ENCODE data around the gene TSPO2. TPM values are rescaled to one million over a fixed set of nuclear protein-coding genes. Genes with fewer than 3 reads are reported as not detected.

TSPO2 gene
- total RNA-seq, 1 experiment from 2014 or later: not detected

DNA sequence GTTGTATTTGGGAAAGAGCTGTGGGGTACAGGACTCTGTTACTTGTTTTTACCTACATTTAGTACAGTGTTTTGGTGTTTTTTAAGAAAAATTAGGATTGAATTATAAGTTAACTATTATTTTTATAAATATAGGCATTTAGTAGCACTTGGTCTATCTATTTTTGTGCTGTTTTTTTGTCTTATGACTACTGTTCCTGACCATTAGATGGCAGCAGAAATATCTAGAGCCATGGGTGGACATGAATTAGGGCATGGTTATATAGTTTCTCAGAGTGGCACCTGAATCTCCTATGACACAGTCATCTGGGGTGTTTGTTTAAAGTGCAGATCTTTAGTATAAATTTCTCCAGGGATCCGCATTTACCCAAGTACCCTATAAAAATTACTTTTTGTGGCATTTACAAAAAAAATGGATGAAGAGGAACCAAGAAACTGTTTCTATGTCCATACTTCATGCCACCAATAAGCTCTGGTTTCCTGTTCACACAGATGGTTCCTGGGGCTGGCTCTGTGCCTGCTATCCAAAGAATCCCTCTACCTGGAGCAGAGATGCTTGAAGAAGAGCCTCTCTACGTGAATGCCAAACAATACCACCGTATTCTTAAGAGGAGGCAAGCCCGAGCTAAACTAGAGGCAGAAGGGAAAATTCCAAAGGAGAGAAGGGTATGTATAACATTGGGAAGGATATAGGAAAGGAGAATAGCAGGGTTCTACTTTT is 50.3 kb downstream of the TSPO2 start:
- ChIA-PET CTCF (interaction anchor here (0.5 to 5.1 kb wide), 27 partner anchors 8 to 587 kb away, joined by 3 to 57 read pairs (median 5); partner anchors contain the start of genes NFYA and OARD1), POLR2A (interaction anchor here (0.5 to 1.3 kb wide), 6 partner anchors 13 to 114 kb away, joined by 3 to 6 read pairs (median 3); no protein-coding TSS in a partner anchor)
- intact Hi-C loops (cut with micrococcal nuclease): loop anchor here (1.0 kb wide), 2 partner anchors 90 to 227 kb away; no protein-coding TSS in a partner anchor
- Mint-ChIP-seq H3K9me3 (ENCODE audit: unreplicated experiment) (no peaks in the 10 kb centered on the region), H3K27me3 (ENCODE audit: insufficient read depth, unreplicated experiment) (no peaks in the 10 kb centered on the region), H3K4me3 (ENCODE audit: unreplicated experiment) (no peak overlapping the region), H3K4me1 (ENCODE audit: insufficient read depth, unreplicated experiment) (no peaks in the 10 kb centered on the region), H3K36me3 (ENCODE audit: insufficient read depth, unreplicated experiment) (peaks cover 98% of the 10 kb centered on the region), H3K27ac (ENCODE audit: low read depth, unreplicated experiment) (no peak overlapping the region)
- peak; percentile 37 for DNase-seq (ENCODE audit: unreplicated experiment)
- BruUV-seq (replicated peaks): no TSS peak
- TF ChIP-seq, protein P1, sequence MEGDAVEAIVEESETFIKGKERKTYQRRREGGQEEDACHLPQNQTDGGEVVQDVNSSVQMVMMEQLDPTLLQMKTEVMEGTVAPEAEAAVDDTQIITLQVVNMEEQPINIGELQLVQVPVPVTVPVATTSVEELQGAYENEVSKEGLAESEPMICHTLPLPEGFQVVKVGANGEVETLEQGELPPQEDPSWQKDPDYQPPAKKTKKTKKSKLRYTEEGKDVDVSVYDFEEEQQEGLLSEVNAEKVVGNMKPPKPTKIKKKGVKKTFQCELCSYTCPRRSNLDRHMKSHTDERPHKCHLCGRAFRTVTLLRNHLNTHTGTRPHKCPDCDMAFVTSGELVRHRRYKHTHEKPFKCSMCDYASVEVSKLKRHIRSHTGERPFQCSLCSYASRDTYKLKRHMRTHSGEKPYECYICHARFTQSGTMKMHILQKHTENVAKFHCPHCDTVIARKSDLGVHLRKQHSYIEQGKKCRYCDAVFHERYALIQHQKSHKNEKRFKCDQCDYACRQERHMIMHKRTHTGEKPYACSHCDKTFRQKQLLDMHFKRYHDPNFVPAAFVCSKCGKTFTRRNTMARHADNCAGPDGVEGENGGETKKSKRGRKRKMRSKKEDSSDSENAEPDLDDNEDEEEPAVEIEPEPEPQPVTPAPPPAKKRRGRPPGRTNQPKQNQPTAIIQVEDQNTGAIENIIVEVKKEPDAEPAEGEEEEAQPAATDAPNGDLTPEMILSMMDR (IDR thresholded peaks at IDR 0.05; ENCODE audit: unreplicated experiment): peak; percentile 29

DNA sequence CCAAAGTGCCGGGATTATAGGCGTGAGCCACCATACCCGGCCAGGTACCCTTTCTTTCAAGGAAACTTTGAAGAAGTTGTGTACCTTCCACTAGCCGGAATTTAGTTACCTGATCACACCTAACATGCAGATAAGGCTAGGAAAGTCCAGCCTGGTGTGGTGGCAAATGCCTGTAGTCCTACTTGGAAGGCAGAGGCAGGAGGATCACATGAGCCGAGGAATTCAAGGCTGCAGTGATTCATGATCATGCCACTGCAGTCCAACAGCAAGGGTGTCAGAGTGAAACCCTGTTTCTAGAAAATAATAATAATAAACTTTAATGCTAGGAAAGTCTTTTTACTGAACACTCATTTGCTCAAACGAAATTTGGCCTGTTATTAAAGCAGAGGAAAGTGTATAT is 51.5 kb downstream of the TSPO2 start:
- Mint-ChIP-seq H3K36me3 (ENCODE audit: insufficient read depth, unreplicated experiment) (peaks cover 98% of the 10 kb centered on the region), H3K4me1 (ENCODE audit: insufficient read depth, unreplicated experiment) (no peaks in the 10 kb centered on the region), H3K27ac (ENCODE audit: low read depth, unreplicated experiment) (no peak overlapping the region), H3K9me3 (ENCODE audit: unreplicated experiment) (no peaks in the 10 kb centered on the region), H3K4me3 (ENCODE audit: unreplicated experiment) (no peak overlapping the region), H3K27me3 (ENCODE audit: insufficient read depth, unreplicated experiment) (no peaks in the 10 kb centered on the region)
- intact Hi-C loops (cut with micrococcal nuclease): no loop called here
- TF ChIP-seq, protein P1 (IDR thresholded peaks at IDR 0.05; ENCODE audit: unreplicated experiment): no peak
- POLR2A ChIA-PET: interaction anchor here (0.6 kb wide), 1 partner anchor 18 kb away, joined by 3 read pairs; no protein-coding TSS in a partner anchor
- DNase-seq (ENCODE audit: unreplicated experiment): no peak
- no TSS peak for BruUV-seq (replicated peaks)
- CTCF ChIA-PET: interaction anchor here (1.2 to 5.1 kb wide), 4 partner anchors 10 to 226 kb away, joined by 5 to 57 read pairs (median 10); no protein-coding TSS in a partner anchor

Other genes with a start within 250 kb of the TSPO2 start
- 0.19 and 0.59 TPM in 2 replicates for gene UNC5CL, start 3.2 kb upstream of the TSPO2 start, total RNA-seq (2022)
- gene APOBEC2, start 10.7 kb downstream of the TSPO2 start, total RNA-seq (2022): not detected in 2 replicates
- 28.0 and 35.2 TPM in 2 replicates for gene OARD1, start 29.9 kb downstream of the TSPO2 start, total RNA-seq (2022)
- 41.5 and 42.1 TPM in 2 replicates for gene NFYA, start 30.5 kb downstream of the TSPO2 start, total RNA-seq (2022)
- not detected in 2 replicates for gene TREML1, start 111.9 kb downstream of the TSPO2 start, total RNA-seq (2022)
- gene TREM2, start 120.6 kb downstream of the TSPO2 start, total RNA-seq (2022): 0.42 and 0.63 TPM in 2 replicates
- not detected in 2 replicates for gene TREML2, start 158.7 kb downstream of the TSPO2 start, total RNA-seq (2022)
- gene TREML4, start 185.9 kb downstream of the TSPO2 start, total RNA-seq (2022): not detected in 2 replicates
- gene TREM1, start 244.2 kb downstream of the TSPO2 start, total RNA-seq (2022): 9.9 and 15.8 TPM in 2 replicates